Measurements from ENCODE around the gene ADGRD1.

- TF ChIP-seq E2F5 (CRISPR knock-in tag; IDR thresholded peaks at IDR 0.05), result no peak
- no peak for TF ChIP-seq GRHL2 (CRISPR knock-in tag; IDR thresholded peaks at IDR 0.05; ENCODE audit: insufficient replicate concordance, severe bottlenecking)
- TF ChIP-seq ERG (CRISPR knock-in tag; IDR thresholded peaks at IDR 0.05), result no peak
- no peak for TF ChIP-seq ZNF512 (CRISPR knock-in tag; IDR thresholded peaks at IDR 0.05; ENCODE audit: borderline replicate concordance)
- TF ChIP-seq JUN (CRISPR knock-in tag; IDR thresholded peaks at IDR 0.05), result no peak
- TF ChIP-seq CTCF (IDR thresholded peaks at IDR 0.05), result no peak
- no peak for TF ChIP-seq TEAD4 (CRISPR knock-in tag; IDR thresholded peaks at IDR 0.05)
Observed at GRCh38 chr12:131025234-131025633, 71.5 kb downstream of the ADGRD1 start.

Measured in WTC11 (cell line).